ENCODE results near the gene IL1B.
"Not testable (repeated sequence)": the region's sequence is repeated elsewhere in the genome, so short reads cannot be mapped to it uniquely, and the experiment has no call there.

IL1B gene

DNA sequence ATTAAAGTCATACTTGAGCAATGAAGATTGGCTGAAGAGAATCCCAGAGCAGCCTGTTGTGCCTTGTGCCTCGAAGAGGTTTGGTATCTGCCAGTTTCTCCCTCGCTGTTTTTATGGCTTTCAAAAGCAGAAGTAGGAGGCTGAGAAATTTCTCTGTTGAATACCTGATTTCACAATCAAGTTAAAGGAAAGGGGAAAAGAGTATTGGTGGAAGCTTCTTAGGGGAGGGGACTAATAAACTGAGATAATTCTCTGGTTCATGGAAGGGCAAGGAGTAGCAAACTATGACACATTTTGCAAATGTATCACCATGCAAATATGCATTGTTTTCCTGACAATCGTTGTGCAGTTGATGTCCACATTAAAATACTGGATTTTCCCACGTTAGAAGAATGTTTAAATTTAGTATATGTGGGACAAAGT lies at the start of gene IL1B:
TSS of gene IL1B (minus strand) at position 85 of the 423 bp plus-strand sequence. CDS start 550 bp downstream, outside the sequence.
- DNase-seq, result no peak

DNA sequence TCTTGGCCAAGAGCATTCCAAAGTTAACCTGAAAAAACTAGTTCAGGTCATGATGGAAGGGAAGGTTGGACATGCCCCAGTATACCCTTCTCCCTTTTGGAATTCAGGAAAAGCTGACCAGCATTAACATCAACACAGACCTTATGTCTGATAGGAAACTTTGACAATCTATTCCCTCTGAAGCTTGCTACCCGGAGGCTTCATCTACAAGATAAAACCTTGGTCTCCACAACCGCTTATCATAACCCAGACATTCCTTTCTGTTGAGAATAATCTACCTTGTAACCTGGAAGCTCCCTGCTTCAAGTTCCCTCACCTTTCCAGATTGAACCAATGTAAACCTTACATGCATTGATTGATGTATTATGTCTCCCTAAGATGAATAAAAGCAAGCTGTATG lies 49.7 kb upstream of the IL1B start:
- DNase-seq, result no peak

DNA sequence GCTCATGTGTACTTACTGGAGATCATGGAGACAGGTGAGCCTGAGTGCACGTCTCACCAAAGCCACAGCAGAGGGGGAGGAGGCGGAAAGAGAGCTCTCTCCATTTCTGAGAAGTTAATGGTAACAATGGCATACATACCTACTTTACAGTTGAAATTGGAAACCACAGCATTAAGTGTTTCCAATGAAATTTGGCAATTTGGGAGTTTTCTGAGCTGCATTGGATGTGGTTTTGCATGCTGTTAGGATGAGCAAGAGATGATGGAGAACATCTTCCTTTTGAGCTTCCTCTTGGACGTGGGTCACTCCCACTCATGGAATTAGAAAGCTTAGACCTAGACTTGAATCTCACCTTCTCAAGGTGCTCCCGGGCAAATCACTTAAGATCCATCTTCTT lies 48.9 kb upstream of the IL1B start:
- no peak for DNase-seq

DNA sequence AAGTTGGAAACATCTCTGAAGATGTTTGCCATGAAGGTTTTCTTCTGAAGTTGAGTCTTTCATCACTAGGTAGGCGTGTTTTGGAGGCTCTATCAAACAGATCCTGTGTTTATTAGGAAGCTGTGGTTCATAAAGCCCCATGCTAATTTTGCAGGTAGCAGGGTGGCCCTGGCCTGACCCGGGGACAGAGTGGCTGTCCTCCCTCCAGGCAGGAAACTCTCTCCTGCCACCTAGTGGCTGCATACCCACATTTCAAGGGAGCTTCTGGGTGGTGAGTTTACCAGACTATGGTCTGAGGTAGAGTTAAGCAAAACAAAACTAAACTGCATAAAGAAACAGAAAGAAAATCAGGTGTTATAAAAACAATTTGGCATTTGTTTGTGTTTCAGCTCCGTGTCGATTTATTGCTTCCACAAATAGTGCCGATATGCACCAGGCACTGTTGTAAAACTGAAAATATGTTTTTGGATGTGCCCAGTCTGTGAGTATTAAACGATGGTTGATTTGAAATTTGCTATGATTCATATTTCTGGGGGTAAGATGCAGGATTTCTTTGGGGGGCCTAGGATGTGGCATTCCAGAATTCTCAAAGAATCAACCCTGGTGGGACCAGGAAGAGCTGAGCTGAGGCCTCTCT lies 48.4 kb upstream of the IL1B start:
- peak; percentile 70 for DNase-seq

DNA sequence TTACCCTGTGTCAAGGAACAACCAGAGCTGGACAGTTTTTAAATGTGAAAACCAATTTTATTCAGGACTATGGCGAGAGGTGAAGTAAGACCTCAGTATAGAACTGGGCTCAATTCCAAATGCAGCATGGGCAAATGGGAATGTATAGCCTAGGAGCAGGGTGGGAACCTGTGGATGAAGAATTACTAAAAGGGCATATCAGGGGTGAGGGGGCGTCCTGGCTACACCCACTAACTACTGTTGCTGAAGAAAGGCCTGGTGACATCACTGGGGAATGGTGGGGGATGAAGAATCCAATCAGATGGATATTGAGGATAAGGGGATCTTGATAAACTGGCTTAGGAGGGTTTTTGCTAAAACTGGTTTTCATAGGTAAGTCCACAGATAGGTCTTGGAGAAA lies 47.1 kb upstream of the IL1B start:
- no peak for DNase-seq

- peak; percentile 72 for DNase-seq
Observed at GRCh38 chr2:112881217-112881985, 44.8 kb upstream of the IL1B start.

DNA sequence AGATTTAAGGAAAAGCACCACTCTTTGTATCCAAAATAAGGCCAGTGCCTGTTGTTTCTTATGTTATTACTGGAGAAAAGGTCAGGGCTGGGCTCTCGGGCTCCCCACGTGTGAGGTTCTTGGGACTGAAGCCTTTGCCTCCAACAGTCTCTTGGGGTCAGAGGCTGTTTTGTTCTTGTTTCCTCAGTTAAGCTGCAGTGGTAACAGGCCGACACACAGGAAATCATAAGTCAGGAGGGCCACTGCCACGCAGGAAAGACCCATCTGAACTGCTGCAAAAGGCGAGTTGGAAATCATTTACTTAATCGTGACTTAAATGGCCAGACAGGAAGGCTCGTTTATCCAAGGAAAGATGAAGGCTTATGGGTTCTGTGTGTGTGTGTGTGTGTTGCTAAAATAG lies 44.1 kb upstream of the IL1B start:
- DNase-seq, result peak; percentile 49

- DNase-seq, result peak; percentile 54
Observed at GRCh38 chr2:112880091-112880531, 43.5 kb upstream of the IL1B start.

GRCh38 chr2:112879491-112880041 lies 43.0 kb upstream of the IL1B start:
- DNase-seq, result peak; percentile 45

DNA sequence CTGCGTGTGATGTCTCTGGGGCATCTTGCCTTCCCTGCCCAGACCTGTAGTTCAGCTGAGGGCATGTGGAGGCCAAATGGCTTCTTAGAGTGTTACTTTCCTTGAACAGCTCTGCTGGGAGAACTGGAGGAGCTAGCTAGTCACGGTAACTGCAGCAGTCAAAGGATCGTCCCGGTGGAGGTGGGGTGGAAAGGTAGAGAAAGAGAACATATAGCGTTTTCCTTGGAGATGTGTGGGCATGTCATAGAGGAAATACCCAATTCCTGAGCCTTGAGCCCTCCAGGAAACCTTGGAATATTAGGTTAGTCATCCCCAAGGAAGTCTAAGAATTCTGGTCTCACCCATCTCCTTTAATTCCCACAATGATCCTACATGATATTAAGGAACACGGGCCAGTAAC lies 40.8 kb upstream of the IL1B start:
- no peak for DNase-seq

- no peak for DNase-seq
Observed at GRCh38 chr2:112876971-112877361, 40.4 kb upstream of the IL1B start.

DNA sequence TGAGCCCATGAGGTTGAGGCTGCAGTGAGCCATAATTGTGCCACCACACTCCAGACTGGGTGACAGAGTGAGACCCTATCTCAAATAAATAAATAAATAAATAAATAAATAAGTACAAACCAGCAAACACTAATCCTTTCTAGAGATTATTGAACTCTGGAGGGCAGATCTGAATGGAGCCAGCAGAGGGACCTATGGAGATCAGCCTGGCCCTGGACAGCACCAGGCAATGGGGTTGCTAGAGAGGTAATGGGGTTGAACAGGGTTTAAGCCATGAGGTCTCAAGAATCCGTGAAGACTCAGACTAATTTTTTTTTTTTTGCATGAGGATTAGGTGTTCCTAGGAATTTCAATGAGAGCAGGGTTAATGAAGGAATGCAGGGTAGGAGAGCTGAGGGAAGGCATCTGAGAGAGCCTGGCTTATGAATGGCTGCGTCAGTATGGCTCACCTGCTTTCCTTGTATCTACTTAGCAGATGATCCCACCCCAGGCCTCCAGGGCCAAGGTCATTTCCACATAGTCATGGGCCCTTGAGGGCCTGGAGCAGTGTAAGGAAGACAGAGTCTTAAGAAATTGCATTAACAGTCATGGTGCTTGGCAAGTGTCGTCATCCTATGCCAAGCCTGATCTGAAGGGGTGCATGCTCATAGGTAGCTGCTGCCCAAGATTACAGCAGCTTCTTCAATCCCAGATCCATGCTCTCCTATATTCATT lies 39.8 kb upstream of the IL1B start:
- DNase-seq, result no peak

DNA sequence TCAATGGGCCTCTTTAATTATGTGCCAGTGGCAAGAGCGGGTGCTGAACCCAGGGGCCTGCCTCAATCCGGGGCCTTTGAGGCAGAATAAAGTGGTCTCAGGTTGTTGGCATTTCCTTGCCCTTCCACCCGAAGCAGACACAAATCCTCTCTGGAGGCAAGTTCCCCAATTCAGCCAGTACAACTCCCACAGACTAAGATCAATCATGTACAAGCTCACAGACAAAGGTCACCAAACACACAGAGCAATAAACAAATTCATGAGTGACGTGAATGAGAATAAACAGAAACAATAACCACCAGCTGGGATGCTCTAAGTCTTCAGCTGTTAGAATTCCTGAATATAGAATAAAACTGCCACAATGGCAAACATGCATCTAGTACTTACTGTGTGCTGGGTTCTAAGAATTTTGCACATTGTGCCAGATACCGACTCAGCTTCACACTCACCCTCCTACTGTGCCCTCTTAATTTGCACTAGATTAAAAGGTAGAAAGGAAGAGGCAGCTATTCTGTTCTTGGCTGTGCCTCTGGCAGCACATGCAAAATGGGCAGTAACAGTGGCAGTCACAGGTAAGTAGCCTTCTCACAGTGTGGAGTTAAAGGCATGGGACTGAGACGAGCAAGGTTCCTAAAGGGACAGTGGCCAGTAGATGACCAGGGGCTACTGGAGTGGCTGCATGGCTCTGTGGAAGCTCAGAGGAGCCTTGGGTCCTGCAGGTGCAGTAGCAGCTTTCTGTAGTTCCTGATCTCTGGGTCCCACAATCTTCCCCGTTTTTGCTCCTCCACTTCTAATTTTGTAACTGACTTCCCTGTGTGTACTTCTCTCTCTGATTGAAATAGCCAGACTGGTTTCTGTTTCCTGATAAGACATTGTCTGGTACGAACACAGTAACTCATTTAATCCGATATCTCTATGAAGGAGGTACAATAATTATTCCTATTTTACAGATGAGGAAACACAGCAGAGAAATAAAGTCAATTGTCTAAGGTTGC lies 34.6 kb upstream of the IL1B start:
- no peak for DNase-seq

DNA sequence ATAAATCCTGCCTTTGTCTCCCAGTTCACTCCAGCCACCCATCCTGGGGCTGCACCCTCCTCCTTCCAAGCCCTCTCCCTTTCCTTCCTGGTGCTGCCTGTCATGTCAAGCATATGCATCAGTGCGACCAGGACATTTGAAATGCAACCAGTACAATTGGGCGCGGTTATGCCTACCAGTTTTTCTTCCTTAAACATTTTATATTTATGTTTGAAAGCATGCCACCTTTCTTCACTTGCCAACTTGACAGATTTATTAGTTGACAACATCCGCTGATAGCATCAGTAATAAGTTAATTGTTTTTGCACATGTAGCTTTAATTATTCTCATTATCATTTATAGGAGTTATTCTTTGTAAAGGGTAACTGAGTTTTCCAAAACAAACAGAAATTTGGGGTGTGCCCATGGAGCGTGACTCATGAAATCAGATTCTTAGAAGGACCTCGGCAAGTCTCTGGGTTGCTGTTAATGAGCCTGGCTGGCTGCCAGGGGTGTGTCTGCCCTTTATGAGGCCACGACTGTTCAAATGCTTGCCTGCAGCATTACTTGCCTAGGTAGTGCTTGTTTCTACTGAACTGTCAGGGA lies 32.8 kb upstream of the IL1B start:
- no peak for DNase-seq

DNA sequence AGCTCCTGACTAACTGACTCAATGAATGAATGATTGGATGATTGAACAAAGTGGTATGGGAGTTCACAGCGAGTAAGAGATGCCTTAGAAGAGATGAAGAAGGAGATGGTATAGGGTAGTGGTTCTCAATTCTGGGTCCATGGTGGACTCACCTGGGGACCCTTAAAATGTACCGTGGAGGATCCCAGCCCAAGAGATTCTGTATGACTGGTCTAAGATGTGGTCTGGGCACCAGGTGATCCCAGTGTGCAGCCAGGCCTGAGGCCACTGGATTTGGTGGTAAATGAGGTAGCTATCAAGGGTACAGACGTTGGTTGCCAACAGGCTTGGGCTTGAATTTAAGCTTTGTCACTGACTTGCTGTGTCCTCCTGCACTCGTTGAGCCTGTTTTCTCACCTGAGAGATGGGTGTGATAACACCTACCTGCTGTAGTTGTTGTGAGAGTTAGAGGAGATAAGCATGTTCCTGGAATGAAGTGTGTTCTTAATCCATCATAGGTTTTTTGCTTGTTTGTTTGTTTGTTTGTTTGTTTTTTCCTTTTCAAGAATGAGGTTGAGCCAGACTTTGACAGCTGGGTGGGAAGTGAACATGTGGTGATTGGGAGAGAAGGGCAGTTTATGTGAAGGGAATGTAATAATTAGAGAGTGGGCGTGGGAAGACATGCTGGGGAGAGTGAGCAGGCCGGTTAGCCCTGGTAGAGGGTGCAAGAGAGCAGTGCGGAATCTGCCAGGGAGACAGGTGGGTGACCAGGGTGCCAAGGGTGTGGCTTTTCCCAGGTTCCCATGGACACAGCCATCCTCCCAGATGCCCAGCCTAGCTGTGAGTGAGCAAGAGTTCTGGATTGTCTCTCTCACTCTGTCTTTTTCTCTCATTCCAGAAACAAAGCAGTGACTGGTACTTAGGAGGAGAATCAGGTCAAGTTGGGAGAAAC lies 31.4 kb upstream of the IL1B start:
- no peak for DNase-seq

- DNase-seq, result no peak
Observed at GRCh38 chr2:112866128-112866835, 29.7 kb upstream of the IL1B start.

GRCh38 chr2:112864072-112864471 lies 27.5 kb upstream of the IL1B start:
- no peak for DNase-seq

DNA sequence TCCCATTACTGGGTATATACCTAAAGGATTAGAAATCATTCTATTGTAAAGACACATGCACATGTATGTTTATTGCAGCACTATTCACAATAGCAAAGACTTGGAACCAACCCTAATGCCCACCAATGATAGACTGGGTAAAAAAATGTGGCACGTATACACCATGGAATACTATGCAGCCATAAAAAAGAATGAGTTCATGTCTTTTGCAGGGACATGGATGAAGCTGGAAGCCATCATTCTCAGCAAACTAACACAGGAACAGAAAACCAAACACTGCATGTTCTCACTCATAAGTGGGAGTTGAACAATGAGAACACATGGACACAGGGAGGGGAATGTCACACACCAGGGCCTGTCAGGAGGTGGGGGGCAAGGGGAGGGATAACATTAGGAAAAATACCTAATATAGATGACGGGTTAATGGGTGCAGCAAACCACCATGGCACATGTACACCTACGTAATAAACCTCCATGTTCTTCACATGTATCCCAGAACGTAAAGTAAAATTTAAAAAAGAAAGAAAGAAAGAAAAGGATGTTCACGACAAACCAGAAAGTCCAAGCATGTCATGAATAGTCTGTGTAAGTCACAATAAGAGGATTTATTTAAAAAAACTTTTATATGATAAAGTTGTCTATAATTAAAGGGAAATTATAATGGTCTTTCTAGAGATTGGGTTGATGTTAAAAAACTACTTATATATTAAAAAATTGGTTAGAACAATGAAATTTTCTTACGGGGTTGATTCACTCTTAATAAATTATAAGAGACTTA lies 23.0 kb upstream of the IL1B start:
- DNase-seq, result not testable (repeated sequence)

- DNase-seq, result no peak
Observed at GRCh38 chr2:112850588-112850987, 14.0 kb upstream of the IL1B start.
